AG10803 (cell line): Measurements from ENCODE around the gene FHIT.

Source experiments
- DNase-seq: peaks from one replicate; pipeline ENCODE4 v3.0.0; 2010; ENCODE audit warnings: low read depth
- H3K4me3 ChIP-seq: 2 replicates; pipeline ENCODE4 v1.5.1; 2011; ENCODE audit warnings: mild to moderate bottlenecking, low read length, control low read depth
- TF ChIP-seq, protein P1 (sequence below): conservative IDR thresholded peaks from 2 replicates; pipeline ENCODE4 v1.5.1; 2011; ENCODE audit warnings: mild to moderate bottlenecking, low read length, control low read depth, inconsistent platforms

FHIT gene

GRCh38 chr3:60158035-60158434 is 1093.2 kb downstream of the FHIT start:
- DNase-seq: no peak

DNA sequence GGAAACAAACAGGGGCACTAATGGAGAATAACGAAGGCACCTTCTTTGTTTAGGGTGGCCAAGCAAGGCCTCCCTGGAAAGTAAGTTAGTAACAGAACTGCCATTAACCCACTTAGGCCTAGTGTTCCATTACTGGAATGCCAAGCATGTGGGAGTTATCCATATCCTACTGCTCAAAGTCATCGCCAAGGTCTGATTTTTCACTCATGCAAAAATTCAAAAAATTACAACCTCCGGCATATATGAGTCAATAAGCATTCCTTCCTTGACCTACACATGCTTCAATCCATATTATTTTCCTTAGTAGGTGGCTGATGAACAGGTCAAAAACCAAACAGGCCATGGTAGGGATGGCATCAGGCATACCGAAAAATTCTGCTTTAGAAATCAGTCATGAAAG is 1097.2 kb downstream of the FHIT start:
- no peak overlapping the region for H3K4me3 ChIP-seq
- DNase-seq: no peak
- TF ChIP-seq, protein P1, sequence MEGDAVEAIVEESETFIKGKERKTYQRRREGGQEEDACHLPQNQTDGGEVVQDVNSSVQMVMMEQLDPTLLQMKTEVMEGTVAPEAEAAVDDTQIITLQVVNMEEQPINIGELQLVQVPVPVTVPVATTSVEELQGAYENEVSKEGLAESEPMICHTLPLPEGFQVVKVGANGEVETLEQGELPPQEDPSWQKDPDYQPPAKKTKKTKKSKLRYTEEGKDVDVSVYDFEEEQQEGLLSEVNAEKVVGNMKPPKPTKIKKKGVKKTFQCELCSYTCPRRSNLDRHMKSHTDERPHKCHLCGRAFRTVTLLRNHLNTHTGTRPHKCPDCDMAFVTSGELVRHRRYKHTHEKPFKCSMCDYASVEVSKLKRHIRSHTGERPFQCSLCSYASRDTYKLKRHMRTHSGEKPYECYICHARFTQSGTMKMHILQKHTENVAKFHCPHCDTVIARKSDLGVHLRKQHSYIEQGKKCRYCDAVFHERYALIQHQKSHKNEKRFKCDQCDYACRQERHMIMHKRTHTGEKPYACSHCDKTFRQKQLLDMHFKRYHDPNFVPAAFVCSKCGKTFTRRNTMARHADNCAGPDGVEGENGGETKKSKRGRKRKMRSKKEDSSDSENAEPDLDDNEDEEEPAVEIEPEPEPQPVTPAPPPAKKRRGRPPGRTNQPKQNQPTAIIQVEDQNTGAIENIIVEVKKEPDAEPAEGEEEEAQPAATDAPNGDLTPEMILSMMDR: no peak

More at GRCh38 chr3:60158035-60158434, 1093.2 kb downstream of the FHIT start:
- TF ChIP-seq, protein P1: no peak
- no peak overlapping the region for H3K4me3 ChIP-seq

- H3K4me3 ChIP-seq: no peak overlapping the region
- DNase-seq: no peak
- TF ChIP-seq, protein P1: no peak
These were observed 1097.8 kb downstream of the FHIT start for GRCh38 chr3:60153221-60153999.

GRCh38 chr3:60149501-60149900 is 1101.8 kb downstream of the FHIT start:
- no peak overlapping the region for H3K4me3 ChIP-seq
- TF ChIP-seq, protein P1: no peak
- DNase-seq: no peak

GRCh38 chr3:60147249-60147950 is 1103.9 kb downstream of the FHIT start:
- DNase-seq: no peak
- H3K4me3 ChIP-seq: no peak overlapping the region
- TF ChIP-seq, protein P1: no peak

GRCh38 chr3:60146121-60146520 is 1105.1 kb downstream of the FHIT start:
- DNase-seq: no peak
- TF ChIP-seq, protein P1: no peak
- no peak overlapping the region for H3K4me3 ChIP-seq

DNA sequence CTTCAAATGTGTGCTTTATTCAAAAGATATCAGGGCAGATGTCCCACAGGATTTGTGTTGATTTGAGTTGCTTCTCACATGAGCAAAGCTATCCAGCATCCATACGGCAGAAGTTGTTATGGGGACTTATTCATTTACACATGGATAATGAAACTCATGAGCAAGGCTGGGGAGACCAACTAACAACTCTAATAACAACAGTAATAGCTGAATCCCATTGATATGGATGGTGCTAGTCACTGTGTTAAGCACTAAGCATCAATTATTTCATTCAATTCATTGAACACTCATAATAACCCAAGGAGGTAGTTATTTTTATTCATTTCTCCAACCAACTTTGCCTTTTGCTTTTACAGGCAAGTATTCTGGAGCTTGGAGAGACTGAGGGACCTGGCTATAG is 1107.2 kb downstream of the FHIT start:
- no peak for DNase-seq

More for the DNA sequence above, 1107.2 kb downstream of the FHIT start:
- TF ChIP-seq, protein P1: no peak
- no peak overlapping the region for H3K4me3 ChIP-seq
